WERI-Rb-1 (cell line): Measurements from ENCODE around the gene LEFTY1.

ENCODE experiments used
- DNase-seq: peaks from one replicate; pipeline ENCODE4 v3.0.0-alpha.2; 2020
- H3K27ac ChIP-seq: fragments of 250-450 bp; sonication (Bioruptor Pico); 2 replicates; pipeline ENCODE4 v1.5.1; 2020; ENCODE audit warnings: mild to moderate bottlenecking, moderate library complexity
- H3K27me3 ChIP-seq: fragments of 250-450 bp; sonication (Bioruptor Pico); 2 replicates; pipeline ENCODE4 v1.5.1; 2021; ENCODE audit warnings: mild to moderate bottlenecking, low read depth, moderate library complexity; ENCODE audit not compliant: insufficient read depth, severe bottlenecking
- H3K36me3 ChIP-seq: fragments of 250-450 bp; sonication (Bioruptor Pico); 2 replicates; pipeline ENCODE4 v1.5.1; 2020; ENCODE audit warnings: mild to moderate bottlenecking, moderate library complexity
- H3K4me3 ChIP-seq: 2 replicates; pipeline ENCODE4 v1.5.1; 2011; ENCODE audit warnings: low read depth, mild to moderate bottlenecking, control low read depth, low read length
- H3K9me3 ChIP-seq: fragments of 250-450 bp; sonication (Bioruptor Pico); 2 replicates; pipeline ENCODE4 v1.5.1; 2021; ENCODE audit warnings: mild to moderate bottlenecking, moderate library complexity; ENCODE audit not compliant: severe bottlenecking
- CTCF ChIP-seq: IDR thresholded peaks from 2 replicates; pipeline ENCODE4 v1.5.1; 2011; ENCODE audit warnings: low read depth, mild to moderate bottlenecking, control low read depth, inconsistent platforms, low read length

LEFTY1 gene

GRCh38 chr1:225870911-225871310 lies 18.0 kb downstream of the LEFTY1 start:
- DNase-seq = no peak
- no peak for TF ChIP-seq CTCF
- no peaks in the 10 kb centered on the region for H3K9me3 ChIP-seq
- no peaks in the 10 kb centered on the region for H3K36me3 ChIP-seq
- no peaks in the 10 kb centered on the region for H3K27me3 ChIP-seq
- no peak overlapping the region for H3K27ac ChIP-seq
- H3K4me3 ChIP-seq = no peak overlapping the region

GRCh38 chr1:225868631-225869330 lies 20.2 kb downstream of the LEFTY1 start:
- Histone ChIP-seq H3K36me3 (no peaks in the 10 kb centered on the region), H3K4me3 (no peak overlapping the region), H3K27me3 (no peaks in the 10 kb centered on the region), H3K9me3 (no peaks in the 10 kb centered on the region), H3K27ac (peak overlapping the region; percentile 63)
- no peak for TF ChIP-seq CTCF
- peak; percentile 78 for DNase-seq

- Histone ChIP-seq H3K36me3 (no peaks in the 10 kb centered on the region), H3K27ac (no peak overlapping the region), H3K4me3 (no peak overlapping the region), H3K9me3 (no peaks in the 10 kb centered on the region), H3K27me3 (no peaks in the 10 kb centered on the region)
- DNase-seq = no peak
- no peak for TF ChIP-seq CTCF
These were observed 22.0 kb downstream of the LEFTY1 start for GRCh38 chr1:225866981-225867380.

- Histone ChIP-seq H3K9me3 (no peaks in the 10 kb centered on the region), H3K4me3 (no peak overlapping the region), H3K27ac (no peak overlapping the region), H3K27me3 (no peaks in the 10 kb centered on the region), H3K36me3 (no peaks in the 10 kb centered on the region)
- DNase-seq = no peak
- no peak for TF ChIP-seq CTCF
These were observed 22.7 kb downstream of the LEFTY1 start for GRCh38 chr1:225866061-225866837.

GRCh38 chr1:225865514-225865913 lies 23.4 kb downstream of the LEFTY1 start:
- Histone ChIP-seq H3K36me3 (no peaks in the 10 kb centered on the region), H3K9me3 (no peaks in the 10 kb centered on the region), H3K27ac (no peak overlapping the region), H3K4me3 (no peak overlapping the region), H3K27me3 (no peaks in the 10 kb centered on the region)
- DNase-seq = no peak
- TF ChIP-seq CTCF = no peak

GRCh38 chr1:225863167-225863566 lies 25.8 kb downstream of the LEFTY1 start:
- DNase-seq = no peak
- H3K27me3 ChIP-seq = no peaks in the 10 kb centered on the region
- no peak overlapping the region for H3K4me3 ChIP-seq
- no peak for TF ChIP-seq CTCF
- H3K27ac ChIP-seq = no peak overlapping the region
- H3K36me3 ChIP-seq = no peaks in the 10 kb centered on the region
- H3K9me3 ChIP-seq = no peaks in the 10 kb centered on the region
